ENCODE data around the gene PFN1.

The PFN1 gene

DNA sequence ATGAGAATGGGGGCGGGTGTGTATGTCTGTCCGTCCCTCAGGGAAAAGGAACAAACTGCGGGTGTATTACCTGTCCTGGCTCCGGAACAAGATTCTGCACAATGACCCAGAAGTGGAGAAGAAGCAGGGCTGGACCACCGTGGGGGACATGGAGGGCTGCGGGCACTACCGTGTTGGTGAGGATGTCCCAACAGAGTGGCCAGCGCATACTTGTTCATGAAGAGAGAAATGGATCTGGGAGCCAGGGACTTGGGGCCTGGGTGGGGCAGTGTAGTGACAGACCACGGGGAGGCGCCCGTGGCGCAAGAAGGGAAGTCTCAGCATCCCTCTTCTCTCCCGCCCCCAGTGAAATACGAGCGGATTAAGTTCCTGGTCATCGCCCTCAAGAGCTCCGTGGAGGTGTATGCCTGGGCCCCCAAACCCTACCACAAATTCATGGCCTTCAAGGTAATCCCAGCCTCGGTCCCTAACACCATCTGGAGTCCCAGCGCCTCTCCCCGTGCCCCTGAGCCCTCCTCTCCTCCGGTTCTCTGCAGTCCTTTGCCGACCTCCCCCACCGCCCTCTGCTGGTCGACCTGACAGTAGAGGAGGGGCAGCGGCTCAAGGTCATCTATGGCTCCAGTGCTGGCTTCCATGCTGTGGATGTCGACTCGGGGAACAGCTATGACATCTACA lies 52.5 kb downstream of the PFN1 start:
- DNase-seq = no peak

Measured in activated CD4-positive, alpha-beta T cell treated with anti-CD3 and anti-CD28 coated beads, Interleukin-2, Interleukin-6, amounts not matched to agents 100 ng/mL and 50 ng/mL, durations not matched to agents 16 hours and 8 hours (primary cell).